ENCODE measurements around the gene NR3C1. TPM values are rescaled to one million over a fixed set of nuclear protein-coding genes. Genes with fewer than 3 reads are reported as not detected.
A peak's percentile ranks its signal among the peaks of the same experiment; 100 is the strongest.

Gene NR3C1
- total RNA-seq, 2 experiments from 2014 or later, result 52.7 to 55.6 TPM

DNA sequence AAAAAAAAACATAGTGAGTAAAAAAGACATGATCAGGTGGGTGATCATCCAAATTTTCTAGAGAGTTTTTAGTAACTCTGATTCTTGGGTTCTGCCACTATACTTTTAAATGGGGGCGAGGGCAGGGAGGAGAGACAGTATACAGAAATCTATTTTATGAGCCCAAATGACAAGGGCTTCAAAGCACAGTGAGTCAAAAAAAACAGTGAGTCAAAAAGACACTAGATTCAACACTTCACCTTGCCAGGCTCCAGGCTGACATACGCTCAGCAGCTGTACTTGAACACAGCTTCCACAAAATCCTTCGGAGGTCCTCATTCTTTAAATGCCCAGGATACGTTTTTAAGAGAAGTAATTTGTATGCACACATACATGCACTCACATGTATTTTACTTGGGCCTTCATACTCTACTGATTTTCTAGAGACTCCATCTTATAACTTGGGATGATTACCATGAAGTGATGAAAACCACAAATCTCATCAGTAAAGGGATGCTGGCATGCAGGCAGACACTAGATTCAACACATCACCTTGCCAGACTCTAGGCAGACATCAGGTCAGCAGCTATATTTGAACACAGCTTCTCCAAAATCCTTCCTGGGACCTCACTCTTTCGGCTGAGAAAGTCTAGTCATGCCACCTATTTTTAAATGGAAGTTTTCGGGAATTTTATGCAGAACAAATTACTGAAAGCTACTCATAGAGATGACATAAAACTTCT is 28.8 kb downstream of the NR3C1 start:
- intact Hi-C loops (cut with micrococcal nuclease), result no loop called here
- H3K36me3 Mint-ChIP-seq (ENCODE audit: low read depth), result peaks cover 31% of the 10 kb centered on the region
- CTCF ChIA-PET, result no interaction called here
- DNase-seq, result peak; percentile 15
- H3K4me1 Mint-ChIP-seq (ENCODE audit: low read depth), result peaks cover 66% of the 10 kb centered on the region
- H3K27ac Mint-ChIP-seq, result no peak overlapping the region
- H3K9me3 Mint-ChIP-seq, result no peaks in the 10 kb centered on the region
- no peaks in the 10 kb centered on the region for H3K27me3 Mint-ChIP-seq
- ATAC-seq, result peak; percentile 42
- no peak overlapping the region for H3K4me3 Mint-ChIP-seq
- POLR2A ChIA-PET, result no interaction called here
- TF ChIP-seq, protein P1, sequence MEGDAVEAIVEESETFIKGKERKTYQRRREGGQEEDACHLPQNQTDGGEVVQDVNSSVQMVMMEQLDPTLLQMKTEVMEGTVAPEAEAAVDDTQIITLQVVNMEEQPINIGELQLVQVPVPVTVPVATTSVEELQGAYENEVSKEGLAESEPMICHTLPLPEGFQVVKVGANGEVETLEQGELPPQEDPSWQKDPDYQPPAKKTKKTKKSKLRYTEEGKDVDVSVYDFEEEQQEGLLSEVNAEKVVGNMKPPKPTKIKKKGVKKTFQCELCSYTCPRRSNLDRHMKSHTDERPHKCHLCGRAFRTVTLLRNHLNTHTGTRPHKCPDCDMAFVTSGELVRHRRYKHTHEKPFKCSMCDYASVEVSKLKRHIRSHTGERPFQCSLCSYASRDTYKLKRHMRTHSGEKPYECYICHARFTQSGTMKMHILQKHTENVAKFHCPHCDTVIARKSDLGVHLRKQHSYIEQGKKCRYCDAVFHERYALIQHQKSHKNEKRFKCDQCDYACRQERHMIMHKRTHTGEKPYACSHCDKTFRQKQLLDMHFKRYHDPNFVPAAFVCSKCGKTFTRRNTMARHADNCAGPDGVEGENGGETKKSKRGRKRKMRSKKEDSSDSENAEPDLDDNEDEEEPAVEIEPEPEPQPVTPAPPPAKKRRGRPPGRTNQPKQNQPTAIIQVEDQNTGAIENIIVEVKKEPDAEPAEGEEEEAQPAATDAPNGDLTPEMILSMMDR (IDR thresholded peaks at IDR 0.05), result no peak

GRCh38 chr5:143373076-143373475 is 30.4 kb downstream of the NR3C1 start:
- ATAC-seq, result no peak
- peaks cover 63% of the 10 kb centered on the region for H3K4me1 Mint-ChIP-seq (ENCODE audit: low read depth)
- intact Hi-C loops (cut with micrococcal nuclease), result no loop called here

GRCh38 chr5:143372187-143372829 is 31.2 kb downstream of the NR3C1 start:
- H3K27ac Mint-ChIP-seq, result no peak overlapping the region

More at GRCh38 chr5:143373076-143373475, 30.4 kb downstream of the NR3C1 start:
- peaks cover 44% of the 10 kb centered on the region for H3K36me3 Mint-ChIP-seq (ENCODE audit: low read depth)
- no peak for DNase-seq
- TF ChIP-seq, protein P1 (IDR thresholded peaks at IDR 0.05), result no peak
- H3K9me3 Mint-ChIP-seq, result no peaks in the 10 kb centered on the region
- CTCF ChIA-PET, result interaction anchor here (1.1 kb wide), 1 partner anchor 12 kb away, joined by 5 read pairs; no protein-coding TSS in a partner anchor
- POLR2A ChIA-PET, result no interaction called here
- no peak overlapping the region for H3K27ac Mint-ChIP-seq
- H3K27me3 Mint-ChIP-seq, result no peaks in the 10 kb centered on the region
- no peak overlapping the region for H3K4me3 Mint-ChIP-seq

DNA sequence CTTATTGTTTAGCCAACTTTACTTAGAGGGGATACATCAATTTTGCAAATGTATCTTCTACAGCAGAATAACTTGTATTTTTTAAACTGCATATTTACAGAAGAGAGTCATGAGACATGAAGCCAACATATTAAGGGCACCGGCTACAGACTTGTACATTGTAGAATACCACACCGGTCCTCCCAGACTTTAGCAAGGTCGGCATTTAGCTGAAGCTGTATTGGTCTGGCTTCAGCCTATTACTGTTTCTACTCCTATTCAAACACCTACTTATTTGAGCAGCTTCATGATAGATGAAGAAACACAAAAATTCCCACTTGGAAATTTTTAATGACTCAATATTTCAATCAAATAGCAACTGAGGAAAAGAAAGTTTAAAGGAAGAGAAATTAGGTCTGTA is 33.0 kb downstream of the NR3C1 start:
- no peak overlapping the region for H3K4me3 Mint-ChIP-seq
- peaks cover 61% of the 10 kb centered on the region for H3K4me1 Mint-ChIP-seq (ENCODE audit: low read depth)
- peaks cover 5% of the 10 kb centered on the region for H3K9me3 Mint-ChIP-seq
- POLR2A ChIA-PET, result no interaction called here
- DNase-seq (no peak), ATAC-seq (no peak)
- no peaks in the 10 kb centered on the region for H3K27me3 Mint-ChIP-seq
- CTCF ChIA-PET, result interaction anchor here (0.9 kb wide), 1 partner anchor 16 kb away, joined by 3 read pairs; no protein-coding TSS in a partner anchor
- TF ChIP-seq, protein P1 (IDR thresholded peaks at IDR 0.05), result no peak
- no peak overlapping the region for H3K27ac Mint-ChIP-seq
- intact Hi-C loops (cut with micrococcal nuclease), result no loop called here
- peaks cover 55% of the 10 kb centered on the region for H3K36me3 Mint-ChIP-seq (ENCODE audit: low read depth)

More at GRCh38 chr5:143372187-143372829, 31.2 kb downstream of the NR3C1 start:
- Mint-ChIP-seq H3K9me3 (no peaks in the 10 kb centered on the region), H3K27me3 (no peaks in the 10 kb centered on the region), H3K4me3 (no peak overlapping the region), H3K36me3 (ENCODE audit: low read depth) (peaks cover 47% of the 10 kb centered on the region), H3K4me1 (ENCODE audit: low read depth) (peaks cover 61% of the 10 kb centered on the region)
- ChIA-PET CTCF (no interaction called here), POLR2A (no interaction called here)
- no peak for DNase-seq
- TF ChIP-seq, protein P1 (IDR thresholded peaks at IDR 0.05), result no peak
- intact Hi-C loops (cut with micrococcal nuclease), result no loop called here
- no peak for ATAC-seq

DNA sequence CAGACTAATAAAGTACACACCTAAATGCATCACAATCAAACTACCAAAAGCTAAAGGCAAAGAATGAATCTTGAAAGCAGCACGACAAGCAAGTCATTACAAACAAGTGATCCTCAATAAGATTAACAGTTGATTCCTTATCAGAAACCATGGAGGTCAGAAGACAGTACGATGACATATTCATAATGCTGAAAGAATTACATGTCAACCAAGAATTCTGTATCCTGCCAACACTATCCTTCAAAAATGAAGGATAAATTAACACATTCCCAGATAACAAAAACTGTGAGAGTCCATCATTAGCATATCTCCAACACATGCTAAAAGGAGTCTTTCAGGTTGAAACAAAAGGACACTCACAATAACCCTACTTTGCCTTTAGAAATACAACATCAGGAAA is 39.4 kb downstream of the NR3C1 start:
- CTCF ChIA-PET, result interaction anchor here (1.2 kb wide), 1 partner anchor 10 kb away, joined by 4 read pairs; no protein-coding TSS in a partner anchor
- H3K27me3 Mint-ChIP-seq, result no peaks in the 10 kb centered on the region
- ATAC-seq, result no peak
- POLR2A ChIA-PET, result interaction anchor here (0.8 kb wide), 1 partner anchor 13 kb away, joined by 3 read pairs; no protein-coding TSS in a partner anchor
- peaks cover 50% of the 10 kb centered on the region for H3K36me3 Mint-ChIP-seq (ENCODE audit: low read depth)
- peaks cover 18% of the 10 kb centered on the region for H3K9me3 Mint-ChIP-seq
- no peak overlapping the region for H3K27ac Mint-ChIP-seq
- peaks cover 70% of the 10 kb centered on the region for H3K4me1 Mint-ChIP-seq (ENCODE audit: low read depth)
- intact Hi-C loops (cut with micrococcal nuclease), result no loop called here
- TF ChIP-seq, protein P1 (IDR thresholded peaks at IDR 0.05), result no peak
- DNase-seq, result no peak
- no peak overlapping the region for H3K4me3 Mint-ChIP-seq
